Thoracic aorta (tissue), 2 donors: ENCODE measurements around the gene DDX11. TPM values are rescaled to one million over a fixed set of nuclear protein-coding genes. Genes with fewer than 3 reads are reported as not detected.
"Not testable (repeated sequence)": the region's sequence is repeated elsewhere in the genome, so short reads cannot be mapped to it uniquely, and the experiment has no call there.

ENCODE experiments used
- ATAC-seq: fragments of 150-250 bp; one replicate; pipeline ENCODE4 v1.8.0; 2017; ENCODE audit warnings: low read depth; ENCODE audit not compliant: insufficient number of reproducible peaks, low FRiP score
- DNase-seq: peaks from one replicate; pipeline ENCODE4 v3.0.0-alpha.2; 2020; ENCODE audit warnings: low spot score
- H3K27ac ChIP-seq, 2 donors: fragments of 200-600 bp; sonication (generic); 1 replicate in 1 of 2; 2 replicates in 1 of 2; pipeline ENCODE4 v1.5.1; 2016; ENCODE audit warnings: mild to moderate bottlenecking in 2 of 2, moderate library complexity in 2 of 2
- H3K27me3 ChIP-seq: fragments of 200-600 bp; sonication (generic); replicated peaks from 2 replicates; pipeline ENCODE4 v1.6.0; 2016; ENCODE audit warnings: mild to moderate bottlenecking; ENCODE audit not compliant: insufficient read depth
- H3K36me3 ChIP-seq: fragments of 200-600 bp; sonication (generic); one replicate; pipeline ENCODE4 v1.5.1; 2016
- H3K4me1 ChIP-seq, 2 donors: fragments of 200-600 bp; sonication (generic); 1 replicate in 1 of 2; 2 replicates in 1 of 2; pipeline versions ENCODE4 v1.5.1 to v1.6.0; 2016; ENCODE audit warnings: low read depth in 2 of 2, mild to moderate bottlenecking in 1 of 2; ENCODE audit not compliant: control insufficient read depth in 1 of 2
- H3K4me3 ChIP-seq: fragments of 200-600 bp; sonication (generic); 2 replicates; pipeline ENCODE4 v1.5.1; 2016; ENCODE audit warnings: mild to moderate bottlenecking
- H3K9me3 ChIP-seq: fragments of 200-600 bp; sonication (generic); 2 replicates; pipeline ENCODE4 v1.5.1; 2016
- CTCF ChIP-seq: fragments of 200-600 bp; sonication (generic); IDR thresholded peaks from one replicate; pipeline ENCODE4 v1.5.1; 2019; ENCODE audit warnings: antibody characterized with exemption
- total RNA-seq, 2 donors: library from RNA; depleted of rRNA; stranded (reverse); fragments of >200 nt; gene quantifications; one replicate each; pipeline versions ENCODE4 v1.1.0 to v1.2.3, GENCODE V29; 2016

DDX11 gene
- total RNA-seq, 2 donors from 2014 or later = 23.8 to 42.8 TPM

DNA sequence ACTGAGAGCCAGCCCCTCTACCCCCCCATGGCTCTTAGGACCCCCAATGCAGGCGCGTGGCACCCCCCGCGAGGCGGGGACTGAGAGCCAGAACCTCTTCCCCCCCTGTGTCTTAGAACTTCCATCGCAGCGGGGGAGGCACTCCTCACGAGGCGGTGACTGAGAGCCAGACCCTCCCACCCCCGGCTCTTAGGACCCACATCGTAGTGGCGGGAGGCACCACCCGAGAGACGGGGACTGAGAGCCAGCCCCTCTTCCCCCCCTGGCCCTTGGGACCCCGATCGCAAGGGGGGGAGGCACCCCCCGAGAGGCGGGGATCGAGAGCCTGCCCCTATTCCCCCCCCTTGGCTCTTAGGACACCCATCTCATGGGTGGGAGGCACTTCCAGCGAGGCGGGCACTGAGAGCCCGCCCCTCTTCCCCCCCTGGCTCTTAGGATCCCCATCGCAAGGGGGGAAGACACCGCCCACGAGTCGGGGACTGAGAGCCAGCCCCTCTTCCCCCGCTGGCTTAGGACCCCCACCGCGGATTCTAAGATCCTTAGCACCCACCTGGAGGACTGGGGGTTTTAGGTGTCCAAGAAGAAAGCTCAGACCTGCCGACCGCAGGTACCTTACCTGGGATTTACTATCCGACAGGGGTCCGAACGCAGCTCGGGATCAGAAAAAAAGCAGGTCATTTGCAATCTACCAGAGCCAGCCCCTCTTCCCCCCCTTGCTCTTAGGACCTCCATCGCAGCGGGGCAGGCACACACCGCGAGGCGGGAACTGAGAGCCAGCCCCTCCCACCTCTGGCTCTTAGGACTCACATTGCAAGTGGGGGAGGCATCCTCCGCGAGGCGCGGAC, 44.9 kb downstream of the DDX11 start:
- peaks cover 18 to 30% of the 10 kb centered on the region in 2 donors for H3K4me1 ChIP-seq
- no peaks in the 10 kb centered on the region for H3K36me3 ChIP-seq
- DNase-seq (no peak), ATAC-seq (no peak)
- no peak for TF ChIP-seq CTCF
- peak overlapping the region; percentile 73 for H3K4me3 ChIP-seq
- no peaks in the 10 kb centered on the region for H3K27me3 ChIP-seq
- H3K9me3 ChIP-seq = no peaks in the 10 kb centered on the region
- H3K27ac ChIP-seq = no peak overlapping the region

- Histone ChIP-seq H3K4me3 (peak overlapping the region; percentile 73), H3K9me3 (no peaks in the 10 kb centered on the region), H3K27ac (no peak overlapping the region), H3K36me3 (no peaks in the 10 kb centered on the region), H3K4me1 (peaks cover 18 to 30% of the 10 kb centered on the region in 2 donors), H3K27me3 (no peaks in the 10 kb centered on the region)
- no peak for DNase-seq
- no peak for TF ChIP-seq CTCF
- no peak for ATAC-seq
Measured at GRCh38 chr12:31119192-31119802, 45.6 kb downstream of the DDX11 start.

- TF ChIP-seq CTCF = no peak
- Histone ChIP-seq H3K36me3 (no peaks in the 10 kb centered on the region), H3K27ac (no peak overlapping the region), H3K4me3 (no peak overlapping the region), H3K27me3 (no peaks in the 10 kb centered on the region), H3K9me3 (no peaks in the 10 kb centered on the region), H3K4me1 (peaks cover 18 to 30% of the 10 kb centered on the region in 2 donors)
- ATAC-seq (no peak), DNase-seq (no peak)
Measured at GRCh38 chr12:31119803-31120211, 46.1 kb downstream of the DDX11 start.

GRCh38 chr12:31120392-31121008, 46.8 kb downstream of the DDX11 start:
- Histone ChIP-seq H3K4me1 (peaks cover 18 to 30% of the 10 kb centered on the region in 2 donors), H3K9me3 (no peaks in the 10 kb centered on the region), H3K4me3 (no peak overlapping the region), H3K36me3 (no peaks in the 10 kb centered on the region), H3K27ac (no peak overlapping the region), H3K27me3 (no peaks in the 10 kb centered on the region)
- ATAC-seq = no peak
- no peak for TF ChIP-seq CTCF
- no peak for DNase-seq

- H3K36me3 ChIP-seq, ATAC-seq, DNase-seq: not testable (repeated sequence)
Measured at GRCh38 chr12:31121022-31121728, 47.5 kb downstream of the DDX11 start.

More at GRCh38 chr12:31121022-31121728, 47.5 kb downstream of the DDX11 start:
- not testable (repeated sequence) for H3K27ac ChIP-seq, H3K9me3 ChIP-seq, H3K4me3 ChIP-seq, H3K27me3 ChIP-seq
- H3K4me1 ChIP-seq = peaks cover 18 to 30% of the 10 kb centered on the region in 2 donors
